ENCODE data around the gene IQSEC1. TPM values are rescaled to one million over a fixed set of nuclear protein-coding genes. Genes with fewer than 3 reads are reported as not detected.

The IQSEC1 gene
- total and polyA plus RNA-seq, 2 of the 8 experiments (the other 6 are each of a cell fraction or from before 2014, with no cell fraction given) = 6.8 to 28.8 TPM

DNA sequence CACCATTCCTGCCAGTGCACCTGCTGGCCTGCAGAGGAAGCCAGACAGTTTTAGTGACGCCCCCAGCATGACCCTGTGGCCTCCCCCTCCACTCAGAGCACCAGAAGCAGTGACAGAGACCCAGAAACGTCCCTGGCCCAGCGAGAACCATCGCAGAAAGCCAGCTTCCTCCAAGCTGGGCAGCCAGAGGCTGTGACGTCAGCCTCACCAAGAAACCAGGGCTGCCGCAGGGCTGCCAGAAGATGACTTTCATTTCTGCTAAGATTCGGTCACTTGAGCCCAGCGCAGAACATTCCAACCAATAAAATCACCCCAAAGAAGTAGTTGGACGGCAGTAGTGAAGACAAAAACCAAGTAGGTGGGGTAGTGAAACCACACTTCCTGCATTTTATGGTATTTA is 202.3 kb downstream of the IQSEC1 start:
- WGBS, 2 experiments (ENCODE audit: extremely low coverage in 1 of 2, insufficient coverage in 1 of 2, insufficient read length in 1 of 2, insufficient replicate concordance in 2 of 2, low coverage in 1 of 2, low lambda C conversion rate in 2 of 2, missing lambda C conversion rate in 1 of 2) = 86% methylated on average over 9 of the region's 9 CpGs; no CpG with 5 or more reads in 1 of the 2 experiments
- Histone ChIP-seq H3K23ac (ENCODE audit: insufficient read length) (no peak overlapping the region), H3K9me3 (ENCODE audit: insufficient read depth in 2 of 2, low read depth in 1 of 2, low read length in 1 of 2) (no peaks in the 10 kb centered on the region), H4K5ac (ENCODE audit: insufficient read length, low read depth, low read length) (no peak overlapping the region), H3K4ac (replicated peaks; ENCODE audit: insufficient read length, low read depth, low read length) (no peak overlapping the region), H2BK12ac (ENCODE audit: low read depth, low read length) (no peak overlapping the region), H3K36me3 (ENCODE audit: control insufficient read depth in 2 of 4, insufficient read depth in 4 of 4, low read length in 3 of 4) (no peaks in the 10 kb centered on the region), H4K91ac (replicated peaks; ENCODE audit: insufficient read length, low read length) (no peak overlapping the region), H2BK15ac (ENCODE audit: low read length) (no peak overlapping the region), H4K8ac (ENCODE audit: extremely low read depth, insufficient read depth, low read length) (no peak overlapping the region), H3K23me2 (ENCODE audit: low read depth, low read length) (peaks cover 4% of the 10 kb centered on the region; the same call in 1 of the 2 replicates), H3K4me2 (ENCODE audit: insufficient read depth in 1 of 2, low read depth in 2 of 2, low read length in 2 of 2) (no peak overlapping the region), H3K4me3 (ENCODE audit: extremely low read depth in 1 of 4, insufficient read depth in 2 of 4, low read depth in 3 of 4, low read length in 4 of 4) (no peak overlapping the region), H2AK5ac (ENCODE audit: low read depth, low read length) (no peak overlapping the region), H3K79me2 (ENCODE audit: control insufficient read depth in 1 of 2, insufficient read depth in 2 of 2, low read length in 2 of 2) (no peaks in the 10 kb centered on the region), H3K18ac (ENCODE audit: extremely low read depth, low read length) (no peak overlapping the region), H3K14ac (ENCODE audit: insufficient read length) (no peak overlapping the region), H3K4me1 (replicated peaks in 1 of 4; ENCODE audit: control insufficient read depth in 3 of 4, insufficient read depth in 4 of 4, low read length in 3 of 4) (peaks cover 0 to 2% (median 2%) of the 10 kb centered on the region in 4 experiments; a peak in 3 of 7 replicates), H3K9ac (replicated peaks in 1 of 4; ENCODE audit: extremely low read depth in 1 of 4, low read depth in 3 of 4, low read length in 3 of 4) (no peak overlapping the region), H3K27me3 (replicated peaks in 1 of 4; ENCODE audit: control insufficient read depth in 3 of 4, extremely low read depth in 1 of 4, insufficient read depth in 3 of 4, low read length in 3 of 4) (peaks cover 0 to 20% (median 5%) of the 10 kb centered on the region in 4 experiments; a peak in 3 of 7 replicates), H3K79me1 (ENCODE audit: low read depth, low read length) (no peaks in the 10 kb centered on the region), H3K27ac (ENCODE audit: low read depth, low read length) (no peak overlapping the region), H2AFZ (ENCODE audit: low read length) (no peak overlapping the region), H2BK5ac (ENCODE audit: low read depth, low read length) (no peak overlapping the region), H3K56ac (replicated peaks; ENCODE audit: insufficient read length, low read depth, low read length) (no peak overlapping the region), H2BK120ac (replicated peaks; ENCODE audit: low read depth, low read length) (no peak overlapping the region), H4K20me1 (replicated peaks in 1 of 2; ENCODE audit: control insufficient read depth in 1 of 2, insufficient read depth in 2 of 2, low read length in 2 of 2) (peaks cover 0 to 1% of the 10 kb centered on the region in 2 experiments), H2BK20ac (ENCODE audit: low read length) (no peak overlapping the region)
- ChIA-PET POLR2A (ENCODE audit: partially characterized antibody) (interaction anchor here (22.9 kb wide), 1 partner anchor 34 kb away, joined by 314 read pairs; the partner anchor contains the start of gene RPL32), CTCF (ENCODE audit: partially characterized antibody) (interaction anchor here (1.3 to 21.3 kb wide), 4 partner anchors 8 to 78 kb away, joined by 4 to 353 read pairs (median 6); no protein-coding TSS in a partner anchor)
- no peak for DNase-seq (ENCODE audit: low read depth in 1 of 2, low spot score in 2 of 2)
- no peak for FAIRE-seq
- TF ChIP-seq, protein P1, sequence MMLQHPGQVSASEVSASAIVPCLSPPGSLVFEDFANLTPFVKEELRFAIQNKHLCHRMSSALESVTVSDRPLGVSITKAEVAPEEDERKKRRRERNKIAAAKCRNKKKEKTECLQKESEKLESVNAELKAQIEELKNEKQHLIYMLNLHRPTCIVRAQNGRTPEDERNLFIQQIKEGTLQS (IDR thresholded peaks at IDR 0.05; ENCODE audit: insufficient read depth, low read depth, low read length) = no peak
- TF ChIP-seq POLR2AphosphoS5 (IDR thresholded peaks at IDR 0.05; ENCODE audit: low read depth, low read length) (no peak), SP2 (IDR thresholded peaks at IDR 0.05; ENCODE audit: low read length) (no peak), JUND (IDR thresholded peaks at IDR 0.05; ENCODE audit: low read length) (no peak), TBP (IDR thresholded peaks at IDR 0.05; ENCODE audit: low read depth, low read length) (no peak), FOSL1 (IDR thresholded peaks at IDR 0.05; ENCODE audit: insufficient read depth, low read depth, low read length) (no peak)
